Measurements from ENCODE around the gene CYB561A3. TPM values are rescaled to one million over a fixed set of nuclear protein-coding genes. Genes with fewer than 3 reads are reported as not detected.
A peak's percentile ranks its signal among the peaks of the same experiment; 100 is the strongest.

CYB561A3 gene
- total and polyA plus RNA-seq, 2 of the 13 experiments (the other 11 are each of a cell fraction or from before 2014, with no cell fraction given): 11.4 to 14.9 TPM

DNA sequence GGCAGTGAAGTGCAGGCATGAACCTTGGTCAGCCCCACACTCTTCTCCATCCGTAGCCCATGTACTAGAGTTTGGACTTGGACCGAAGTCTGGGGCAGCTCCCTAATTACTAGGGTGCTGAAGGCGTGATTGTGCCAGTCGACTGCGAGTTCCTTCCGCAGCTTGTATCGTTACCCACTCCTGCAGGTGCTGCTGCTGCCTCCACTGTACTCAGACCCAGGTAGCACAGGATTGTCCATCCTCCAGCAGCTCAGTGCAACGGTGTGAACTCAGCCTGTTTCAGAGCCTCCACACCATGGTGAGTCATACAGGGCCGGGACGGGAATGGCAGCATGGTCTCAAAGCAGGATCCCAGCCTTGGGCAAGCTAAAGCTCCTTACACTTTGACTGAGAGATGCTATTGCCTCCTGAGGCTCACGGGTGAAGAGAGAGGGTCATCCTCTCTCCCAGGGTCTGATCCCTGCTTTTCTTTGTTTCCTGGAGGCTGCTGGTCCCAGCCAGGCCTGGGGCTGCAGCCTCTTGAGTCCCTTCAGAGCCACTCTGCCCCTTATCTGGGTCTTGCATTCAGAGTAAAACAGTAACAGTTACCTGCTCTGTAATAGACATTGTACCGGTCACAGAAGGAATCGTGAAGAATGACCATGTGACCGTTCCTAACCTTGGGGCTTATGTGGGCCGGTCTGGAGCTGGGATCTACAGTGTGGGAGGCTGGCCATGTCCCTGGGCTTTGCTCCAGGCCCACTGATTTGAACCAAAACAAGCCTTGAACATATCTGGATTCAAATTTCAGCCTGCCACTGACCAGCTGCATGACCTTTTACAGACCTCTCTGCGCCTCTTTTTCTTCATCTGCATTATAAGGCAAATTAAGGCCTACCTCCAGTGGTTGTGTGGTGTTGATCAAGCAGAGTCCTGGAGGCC is 27.0 kb downstream of the CYB561A3 start (continued):
- TF ChIP-seq, protein P1, sequence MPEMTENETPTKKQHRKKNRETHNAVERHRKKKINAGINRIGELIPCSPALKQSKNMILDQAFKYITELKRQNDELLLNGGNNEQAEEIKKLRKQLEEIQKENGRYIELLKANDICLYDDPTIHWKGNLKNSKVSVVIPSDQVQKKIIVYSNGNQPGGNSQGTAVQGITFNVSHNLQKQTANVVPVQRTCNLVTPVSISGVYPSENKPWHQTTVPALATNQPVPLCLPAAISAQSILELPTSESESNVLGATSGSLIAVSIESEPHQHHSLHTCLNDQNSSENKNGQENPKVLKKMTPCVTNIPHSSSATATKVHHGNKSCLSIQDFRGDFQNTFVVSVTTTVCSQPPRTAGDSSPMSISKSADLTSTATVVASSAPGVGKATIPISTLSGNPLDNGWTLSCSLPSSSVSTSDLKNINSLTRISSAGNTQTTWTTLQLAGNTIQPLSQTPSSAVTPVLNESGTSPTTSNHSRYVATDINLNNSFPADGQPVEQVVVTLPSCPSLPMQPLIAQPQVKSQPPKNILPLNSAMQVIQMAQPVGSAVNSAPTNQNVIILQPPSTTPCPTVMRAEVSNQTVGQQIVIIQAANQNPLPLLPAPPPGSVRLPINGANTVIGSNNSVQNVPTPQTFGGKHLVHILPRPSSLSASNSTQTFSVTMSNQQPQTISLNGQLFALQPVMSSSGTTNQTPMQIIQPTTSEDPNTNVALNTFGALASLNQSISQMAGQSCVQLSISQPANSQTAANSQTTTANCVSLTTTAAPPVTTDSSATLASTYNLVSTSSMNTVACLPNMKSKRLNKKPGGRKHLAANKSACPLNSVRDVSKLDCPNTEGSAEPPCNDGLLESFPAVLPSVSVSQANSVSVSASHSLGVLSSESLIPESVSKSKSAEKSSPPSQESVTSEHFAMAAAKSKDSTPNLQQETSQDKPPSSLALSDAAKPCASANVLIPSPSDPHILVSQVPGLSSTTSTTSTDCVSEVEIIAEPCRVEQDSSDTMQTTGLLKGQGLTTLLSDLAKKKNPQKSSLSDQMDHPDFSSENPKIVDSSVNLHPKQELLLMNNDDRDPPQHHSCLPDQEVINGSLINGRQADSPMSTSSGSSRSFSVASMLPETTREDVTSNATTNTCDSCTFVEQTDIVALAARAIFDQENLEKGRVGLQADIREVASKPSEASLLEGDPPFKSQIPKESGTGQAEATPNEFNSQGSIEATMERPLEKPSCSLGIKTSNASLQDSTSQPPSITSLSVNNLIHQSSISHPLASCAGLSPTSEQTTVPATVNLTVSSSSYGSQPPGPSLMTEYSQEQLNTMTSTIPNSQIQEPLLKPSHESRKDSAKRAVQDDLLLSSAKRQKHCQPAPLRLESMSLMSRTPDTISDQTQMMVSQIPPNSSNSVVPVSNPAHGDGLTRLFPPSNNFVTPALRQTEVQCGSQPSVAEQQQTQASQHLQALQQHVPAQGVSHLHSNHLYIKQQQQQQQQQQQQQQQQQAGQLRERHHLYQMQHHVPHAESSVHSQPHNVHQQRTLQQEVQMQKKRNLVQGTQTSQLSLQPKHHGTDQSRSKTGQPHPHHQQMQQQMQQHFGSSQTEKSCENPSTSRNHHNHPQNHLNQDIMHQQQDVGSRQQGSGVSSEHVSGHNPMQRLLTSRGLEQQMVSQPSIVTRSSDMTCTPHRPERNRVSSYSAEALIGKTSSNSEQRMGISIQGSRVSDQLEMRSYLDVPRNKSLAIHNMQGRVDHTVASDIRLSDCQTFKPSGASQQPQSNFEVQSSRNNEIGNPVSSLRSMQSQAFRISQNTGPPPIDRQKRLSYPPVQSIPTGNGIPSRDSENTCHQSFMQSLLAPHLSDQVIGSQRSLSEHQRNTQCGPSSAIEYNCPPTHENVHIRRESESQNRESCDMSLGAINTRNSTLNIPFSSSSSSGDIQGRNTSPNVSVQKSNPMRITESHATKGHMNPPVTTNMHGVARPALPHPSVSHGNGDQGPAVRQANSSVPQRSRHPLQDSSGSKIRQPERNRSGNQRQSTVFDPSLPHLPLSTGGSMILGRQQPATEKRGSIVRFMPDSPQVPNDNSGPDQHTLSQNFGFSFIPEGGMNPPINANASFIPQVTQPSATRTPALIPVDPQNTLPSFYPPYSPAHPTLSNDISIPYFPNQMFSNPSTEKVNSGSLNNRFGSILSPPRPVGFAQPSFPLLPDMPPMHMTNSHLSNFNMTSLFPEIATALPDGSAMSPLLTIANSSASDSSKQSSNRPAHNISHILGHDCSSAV (CRISPR knock-in tag; IDR thresholded peaks at IDR 0.05; ENCODE audit: borderline replicate concordance): 0 out of 2 replicates have a peak, but pooled peaks have one; percentile 41
- TF ChIP-seq ZNF569 (CRISPR knock-in tag; IDR thresholded peaks at IDR 0.05; ENCODE audit: borderline replicate concordance) (no peak), ZNF878 (CRISPR knock-in tag; IDR thresholded peaks at IDR 0.05) (no peak), YEATS2 (CRISPR knock-in tag; IDR thresholded peaks at IDR 0.05; ENCODE audit: borderline replicate concordance) (no peak), TOPORS (CRISPR knock-in tag; IDR thresholded peaks at IDR 0.05) (no peak; the same call in 1 of the 2 replicates), SKIL (CRISPR knock-in tag; IDR thresholded peaks at IDR 0.05; ENCODE audit: borderline replicate concordance) (no peak), DNMT3B (CRISPR knock-in tag; conservative IDR thresholded peaks at IDR 0.05) (0 out of 2 replicates have a peak, but pooled peaks have one; percentile 55), NFYC (CRISPR knock-in tag; IDR thresholded peaks at IDR 0.05) (no peak), SMYD3 (CRISPR knock-in tag; IDR thresholded peaks at IDR 0.05) (no peak), ZBTB42 (CRISPR knock-in tag; IDR thresholded peaks at IDR 0.05) (0 out of 2 replicates have a peak, but pooled peaks have one; percentile 4), ZNF749 (CRISPR knock-in tag; IDR thresholded peaks at IDR 0.05; ENCODE audit: borderline replicate concordance) (no peak), ZNF747 (CRISPR knock-in tag; IDR thresholded peaks at IDR 0.05; ENCODE audit: borderline replicate concordance) (no peak; the same call in 1 of the 2 replicates), SMAD3 (CRISPR knock-in tag; IDR thresholded peaks at IDR 0.05) (0 out of 2 replicates have a peak, but pooled peaks have one; percentile 41), ZNF704 (CRISPR knock-in tag; IDR thresholded peaks at IDR 0.05; ENCODE audit: borderline replicate concordance) (no peak), ZFYVE20 (CRISPR knock-in tag; IDR thresholded peaks at IDR 0.05; ENCODE audit: borderline replicate concordance, low read depth) (no peak), WIZ (CRISPR knock-in tag; IDR thresholded peaks at IDR 0.05) (no peak; the same call in 1 of the 2 replicates)

Measured in HepG2 (cell line).